DMS79 treated with DMSO at 0.1 percent for 48 hours (cell line): ENCODE results near the gene DPYSL4.

Source experiments
- DNase-seq: peaks from one replicate; lab custom pipeline; 2025; lab: John Stamatoyannopoulos, UW

Gene DPYSL4

DNA sequence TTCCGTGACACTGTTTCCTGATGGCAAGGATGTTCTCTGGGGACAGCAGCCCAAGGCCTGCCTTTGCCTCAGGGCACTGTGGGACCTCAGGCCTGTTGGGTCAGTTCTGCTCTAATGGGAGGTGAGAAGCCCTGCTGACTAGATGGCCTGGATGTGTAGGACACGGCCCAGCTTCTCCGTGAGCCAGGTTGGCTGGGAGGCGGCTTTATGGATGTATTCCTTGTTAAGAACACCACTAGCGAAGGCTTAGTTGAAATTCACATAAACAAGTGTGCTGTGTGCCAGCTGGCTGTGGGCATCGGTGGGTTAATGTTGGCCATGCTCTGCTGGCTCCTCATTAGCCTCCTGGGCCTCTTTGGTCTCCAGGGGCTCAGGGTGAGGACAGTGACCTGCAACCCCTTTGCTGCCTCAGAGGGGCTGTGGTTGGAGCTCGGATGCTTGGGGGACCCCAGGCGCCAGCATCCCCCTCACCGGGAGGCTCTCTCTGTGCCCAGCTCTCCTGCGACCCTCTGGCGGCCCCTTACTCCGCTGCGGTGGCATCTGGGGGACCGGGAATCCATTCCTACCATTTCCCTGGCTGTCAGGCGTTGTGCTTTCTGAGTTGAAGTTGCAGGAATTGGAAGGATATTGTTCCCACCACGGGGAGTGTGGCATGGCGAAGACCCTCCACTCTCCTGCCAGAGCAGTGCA is 22.8 kb upstream of the DPYSL4 start:
- DNase-seq = no peak

DNA sequence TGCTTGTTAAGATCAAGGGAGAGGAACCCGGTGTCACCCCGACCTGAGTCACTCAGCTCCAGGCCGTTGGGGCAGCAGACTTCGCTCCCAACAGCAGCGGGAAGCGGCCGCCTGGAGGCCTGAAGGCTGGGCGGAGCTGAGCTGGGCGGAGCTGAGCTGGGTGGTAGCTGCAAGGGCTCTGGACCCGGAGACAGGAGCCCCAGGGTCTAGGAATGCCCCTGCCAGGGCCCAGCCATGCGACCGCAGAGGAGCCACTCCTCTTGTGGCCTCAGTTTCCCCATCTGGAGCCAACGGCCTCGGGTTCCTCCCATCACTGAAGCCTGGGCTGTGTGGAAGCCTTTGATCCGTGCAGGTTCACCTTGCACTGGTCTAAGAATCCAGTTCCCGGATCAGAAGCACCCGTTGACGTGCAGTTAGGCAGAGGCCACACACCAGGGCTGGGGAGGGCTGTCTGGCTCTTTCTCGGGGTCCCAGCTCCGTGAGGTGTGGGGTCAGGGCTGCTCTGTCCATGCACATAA is 21.9 kb upstream of the DPYSL4 start:
- no peak for DNase-seq

DNA sequence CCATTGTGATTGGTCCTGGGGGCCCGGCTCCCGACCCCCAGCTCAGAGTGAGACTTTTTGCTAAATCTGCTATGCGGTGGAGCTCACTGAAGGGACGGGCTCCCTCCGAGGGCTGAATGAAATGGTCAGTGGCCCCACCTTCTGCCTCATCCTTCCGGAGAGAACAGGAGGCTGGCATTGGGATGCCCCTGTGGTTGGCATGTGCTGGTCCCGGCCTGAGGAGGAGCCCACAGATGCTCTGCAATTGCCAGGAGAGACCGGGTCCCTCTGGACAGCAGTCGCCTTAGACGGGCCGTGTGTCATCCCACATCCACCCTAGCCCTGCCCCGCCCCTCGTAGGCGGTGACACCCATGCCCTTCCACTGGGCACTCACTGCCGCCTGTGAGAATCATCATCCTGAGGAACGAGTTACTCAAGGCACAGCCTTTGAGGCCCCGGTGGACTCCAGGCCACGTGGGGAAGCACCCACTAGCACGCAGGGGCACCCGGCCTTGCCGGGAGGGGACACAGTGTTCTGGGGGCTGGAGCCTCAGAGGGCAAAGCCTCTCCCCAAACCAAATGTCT is 21.2 kb upstream of the DPYSL4 start:
- no peak for DNase-seq

DNA sequence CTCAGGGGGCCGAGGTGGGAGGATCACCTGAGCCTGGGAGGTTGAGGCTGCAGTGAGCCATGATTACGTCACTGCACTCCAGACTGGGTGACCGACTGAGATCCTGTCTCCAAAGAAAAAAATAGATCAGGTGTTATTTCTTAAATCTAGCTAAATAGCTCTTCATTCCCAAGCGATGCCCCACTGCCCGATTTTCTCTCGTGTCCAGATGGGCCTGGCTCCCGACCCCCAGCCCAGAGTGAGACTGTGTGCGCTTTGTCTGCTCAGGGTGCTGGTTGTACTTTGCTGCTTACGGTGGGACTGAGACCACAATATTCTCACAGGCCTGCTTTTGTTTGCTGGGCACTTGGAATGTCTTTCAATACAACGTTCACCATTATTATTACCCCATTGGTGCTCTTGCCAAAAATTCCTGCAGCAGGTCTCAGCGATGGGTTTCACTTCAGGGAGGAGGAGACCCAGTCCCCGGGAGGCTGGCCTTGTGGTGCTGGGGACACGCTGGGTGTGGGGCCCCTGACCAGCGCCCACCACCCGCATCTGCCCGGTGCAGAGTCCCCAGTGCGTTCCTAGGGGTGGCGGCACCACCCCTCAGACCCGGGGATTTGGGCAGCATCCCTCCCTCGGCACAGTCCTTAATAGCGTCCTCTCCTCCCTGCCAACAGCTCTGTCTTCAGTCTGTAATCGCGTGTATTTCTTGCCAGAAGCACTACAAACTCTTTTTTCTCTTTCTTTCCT is 20.4 kb upstream of the DPYSL4 start:
- DNase-seq = no peak

DNA sequence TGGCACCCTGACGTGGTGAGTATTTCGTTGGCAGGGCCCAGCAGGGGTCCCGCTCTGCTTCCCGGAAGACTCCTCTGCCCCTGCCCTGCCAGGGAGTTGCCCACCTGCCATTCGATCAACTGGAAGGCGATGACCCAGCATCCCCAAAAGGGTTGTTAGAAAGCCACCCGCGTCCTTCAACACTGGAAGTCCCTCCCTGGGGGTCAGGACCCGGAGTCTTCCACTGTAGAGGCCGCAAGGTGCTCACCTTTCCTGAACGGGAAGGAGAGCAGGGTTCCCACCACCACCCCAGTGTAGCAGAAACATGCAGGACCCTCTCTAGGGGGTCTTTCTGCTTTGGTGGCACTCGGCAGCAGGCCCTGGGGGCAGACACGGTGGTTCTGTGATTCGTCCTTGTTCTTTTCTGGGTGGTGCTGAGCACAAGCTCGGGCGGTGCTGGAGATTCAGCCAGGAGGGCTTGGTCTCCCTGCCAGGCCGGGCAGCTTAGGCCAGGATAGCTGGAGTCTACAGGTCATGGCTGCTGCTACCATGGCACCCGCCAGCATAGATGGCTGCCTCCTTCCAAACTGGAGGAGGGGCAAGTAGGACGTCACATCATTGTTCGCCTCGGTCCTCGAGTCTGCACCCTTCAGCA is 19.6 kb upstream of the DPYSL4 start:
- no peak for DNase-seq

DNA sequence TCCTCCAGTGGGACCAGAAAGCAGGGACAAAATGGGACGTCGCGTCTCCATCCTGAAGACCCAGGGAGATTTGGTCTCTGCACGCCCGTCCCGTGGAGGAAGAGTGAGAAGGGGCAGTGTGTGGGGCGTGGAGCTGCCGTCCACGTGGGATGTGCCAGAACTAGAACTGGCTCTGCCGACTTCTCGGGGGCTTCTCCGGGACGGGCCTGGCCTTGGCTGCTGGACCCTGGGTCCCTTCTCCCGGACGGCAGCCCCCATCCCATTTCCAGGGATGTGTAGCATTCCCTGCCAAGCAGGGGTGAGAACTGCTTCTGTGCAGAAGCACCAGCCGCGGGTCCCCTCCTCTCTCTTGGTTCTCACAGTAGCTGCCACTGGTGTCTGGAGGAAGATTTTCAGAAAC is 18.8 kb upstream of the DPYSL4 start:
- DNase-seq = no peak

DNA sequence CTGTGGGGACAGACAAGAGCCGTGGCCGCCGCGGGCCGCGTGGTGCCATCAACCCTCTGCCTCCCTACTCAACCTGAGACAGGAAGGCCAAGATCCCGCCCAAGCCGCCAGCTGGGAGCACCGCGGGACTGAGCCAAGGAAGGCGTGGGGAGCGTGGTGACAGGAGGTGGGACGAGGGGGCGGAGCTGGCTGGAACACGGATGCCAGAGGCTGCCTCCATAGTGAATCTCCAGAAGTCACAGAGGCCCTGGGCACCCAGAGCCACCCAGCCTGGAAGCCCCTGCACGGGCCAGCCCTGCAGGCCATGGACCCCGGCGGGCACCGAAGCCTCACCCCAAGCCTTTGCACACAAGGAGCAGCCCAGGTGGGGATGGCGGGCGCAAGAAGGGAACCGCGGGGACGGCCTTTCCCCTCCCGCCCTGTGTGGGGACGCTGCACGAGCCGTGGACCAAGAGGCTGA is 18.1 kb upstream of the DPYSL4 start:
- no peak for DNase-seq

DNA sequence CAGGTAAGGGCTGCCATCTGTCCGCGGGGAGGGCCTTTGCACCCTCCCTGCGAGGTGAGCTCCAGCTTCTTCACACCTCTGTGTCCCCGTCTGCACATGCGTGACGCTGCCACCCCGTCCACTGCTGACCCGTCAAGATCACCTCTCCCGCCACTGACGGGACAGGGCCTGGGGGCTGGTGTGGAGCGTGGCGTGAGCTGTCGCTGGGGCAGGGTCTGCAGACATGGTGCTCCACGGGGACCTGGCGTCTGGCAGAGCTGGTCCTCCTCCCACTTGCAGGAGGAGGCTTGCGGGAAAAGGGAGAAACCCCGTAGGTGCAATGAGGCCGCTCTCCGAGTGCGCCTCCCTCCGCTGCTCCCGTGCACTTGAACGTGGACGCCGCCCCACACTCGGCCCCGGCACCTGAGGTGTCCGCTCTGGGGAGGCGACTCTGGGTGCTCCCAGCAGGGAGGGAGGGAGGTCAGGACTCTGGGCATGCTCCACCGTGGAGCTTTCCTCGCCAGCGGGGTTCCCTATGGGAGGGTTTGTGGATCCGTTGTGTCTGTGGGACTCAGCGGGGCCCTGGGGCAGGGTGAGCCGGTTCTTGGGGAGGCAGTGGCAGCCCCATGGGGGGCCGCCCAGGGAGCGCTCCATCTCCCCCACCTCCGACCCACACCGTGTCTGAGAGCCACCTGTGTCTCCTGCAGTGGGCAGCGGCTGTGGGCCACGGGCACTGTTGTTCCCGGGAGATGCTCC is 17.6 kb upstream of the DPYSL4 start:
- no peak for DNase-seq

DNA sequence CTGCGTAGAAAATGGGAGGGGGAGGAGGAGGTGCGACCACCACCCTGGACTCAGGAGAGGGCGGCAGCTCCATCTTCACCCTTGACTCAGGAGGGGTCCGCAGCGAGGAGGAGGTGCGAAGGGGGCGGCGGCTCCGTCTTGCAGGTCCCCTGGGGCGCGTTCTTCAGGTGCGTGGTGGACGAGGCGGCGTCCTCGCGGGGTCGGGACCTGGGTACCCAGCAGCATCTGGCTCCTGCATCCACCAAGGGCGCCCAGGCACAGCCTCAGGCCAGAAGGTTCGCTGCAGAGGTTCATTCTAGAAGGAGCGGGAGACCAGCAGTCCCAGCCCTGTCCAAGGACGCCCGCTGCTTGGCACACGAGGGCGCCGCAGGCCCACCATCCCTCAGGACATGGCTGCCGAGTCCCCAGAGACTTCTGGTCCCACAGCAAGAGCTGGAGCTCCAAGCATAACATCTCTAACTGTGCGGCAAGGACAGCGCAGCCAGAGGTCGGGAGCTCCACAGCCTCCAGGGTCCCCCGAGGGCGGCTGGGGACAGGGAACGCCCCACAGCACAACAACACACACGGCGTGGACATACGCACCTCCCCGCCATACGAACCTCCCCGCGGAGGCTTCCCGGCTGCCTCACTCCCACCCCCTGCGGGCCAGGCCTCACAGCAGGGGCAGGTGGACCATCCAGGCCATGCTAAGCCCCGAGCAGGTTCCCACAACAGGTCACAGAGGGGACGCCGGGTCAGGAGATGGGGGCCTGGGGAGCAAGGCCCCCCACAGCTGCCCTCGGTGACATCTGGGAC is 16.8 kb upstream of the DPYSL4 start:
- DNase-seq = no peak

DNA sequence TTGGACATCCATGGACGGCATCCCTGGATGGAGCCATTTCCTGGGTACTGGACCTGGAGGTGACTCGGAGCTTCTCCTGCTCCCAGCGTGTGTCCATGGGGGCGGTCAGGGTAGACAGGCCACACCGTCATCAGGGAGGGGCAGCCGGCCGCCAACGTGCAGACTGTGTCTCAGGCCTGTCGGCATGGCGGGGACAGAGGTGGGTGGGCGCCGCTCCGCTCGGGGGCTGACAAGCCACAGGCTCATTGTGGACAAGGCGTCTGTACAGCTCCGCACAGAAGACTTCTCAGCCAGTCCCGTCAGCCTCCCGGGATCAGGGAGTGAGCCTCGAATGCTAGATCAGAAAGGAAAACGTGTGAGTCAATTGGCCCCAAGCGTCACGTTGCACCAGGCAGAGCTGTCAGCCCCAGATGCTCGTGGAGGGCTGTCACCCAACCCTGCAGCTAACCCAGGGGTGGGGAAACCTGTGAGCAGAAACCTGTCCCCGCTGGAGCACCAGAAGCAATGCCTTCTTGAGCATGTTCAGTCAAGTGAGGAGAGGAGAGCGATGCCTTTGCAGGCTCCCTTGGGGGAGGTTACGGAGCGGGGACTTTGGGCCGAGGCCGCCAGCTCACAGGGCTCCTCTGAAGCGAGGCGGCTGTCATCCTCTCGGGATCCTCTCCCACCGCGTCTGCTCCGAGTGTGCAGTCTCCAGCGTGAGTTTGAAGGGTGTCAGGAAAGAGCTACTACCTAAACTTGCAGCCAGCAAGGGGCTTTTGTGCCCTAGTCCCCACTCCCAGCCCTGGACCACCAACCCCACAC is 16.0 kb upstream of the DPYSL4 start:
- no peak for DNase-seq

DNA sequence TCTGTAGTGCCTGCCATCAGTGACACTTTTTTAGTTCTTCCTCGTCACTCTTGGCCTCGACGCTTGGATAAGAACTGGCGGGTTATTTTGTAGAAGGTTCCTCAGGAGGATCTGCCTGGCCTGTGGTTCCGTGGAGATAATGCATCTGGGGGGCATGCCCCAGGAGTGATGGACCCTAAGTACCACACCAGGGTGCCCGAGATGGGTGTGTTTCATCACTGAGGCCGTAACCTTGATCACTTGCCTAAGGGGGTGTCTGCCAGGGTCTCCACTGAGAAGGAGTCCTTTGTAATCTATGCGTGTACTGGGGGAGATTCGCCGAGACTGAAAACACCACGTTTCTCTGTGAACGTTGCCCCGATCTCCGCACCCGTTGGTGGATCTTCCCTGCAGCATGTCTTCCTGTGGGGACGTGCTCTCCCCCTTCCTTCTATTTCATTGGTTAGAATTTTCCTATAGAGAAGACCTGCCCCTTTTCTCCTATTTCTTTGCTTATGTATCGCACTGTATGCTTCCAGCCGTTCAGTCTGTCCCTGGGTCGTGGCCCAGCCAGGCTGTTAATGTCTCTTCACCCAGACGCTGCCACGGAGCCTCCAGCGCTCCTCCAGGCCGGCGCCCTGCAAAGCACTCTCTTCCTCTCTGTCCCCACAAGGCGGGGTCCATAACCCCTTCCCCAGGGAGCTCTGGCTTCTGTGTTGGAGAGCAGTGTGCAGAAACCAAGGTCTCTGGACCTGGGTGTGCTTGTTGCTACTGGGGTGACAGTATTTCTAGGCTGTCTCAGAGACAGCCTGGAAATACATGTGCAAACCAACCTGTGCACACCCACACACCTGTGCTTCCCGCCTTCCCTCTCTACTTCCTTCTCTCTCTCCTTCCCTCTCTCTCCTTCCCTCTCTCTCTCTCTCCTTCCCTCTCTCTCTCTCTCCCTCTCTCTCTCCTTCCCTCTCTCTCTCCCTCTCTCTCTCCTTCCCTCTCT is 14.4 kb upstream of the DPYSL4 start:
- DNase-seq = no peak

DNA sequence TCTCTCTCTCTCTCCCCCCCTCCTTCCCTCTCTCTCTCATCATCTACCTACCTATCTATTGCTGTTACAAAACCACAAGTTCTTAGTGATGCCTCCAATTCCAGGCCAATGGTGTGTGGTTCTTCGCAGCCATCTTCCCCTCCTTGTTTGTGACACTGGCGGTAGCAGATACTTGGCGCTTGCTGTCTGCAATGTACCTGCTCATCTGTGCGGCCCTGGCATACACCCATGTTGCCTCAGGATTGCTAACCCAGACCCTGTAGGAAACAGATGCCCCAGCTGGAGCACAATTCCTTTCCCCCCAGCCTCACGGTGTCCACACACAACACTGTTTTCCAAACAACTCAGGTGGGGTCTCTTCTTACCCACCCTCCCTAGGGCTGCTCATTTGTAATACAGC is 13.6 kb upstream of the DPYSL4 start:
- DNase-seq = no peak

DNA sequence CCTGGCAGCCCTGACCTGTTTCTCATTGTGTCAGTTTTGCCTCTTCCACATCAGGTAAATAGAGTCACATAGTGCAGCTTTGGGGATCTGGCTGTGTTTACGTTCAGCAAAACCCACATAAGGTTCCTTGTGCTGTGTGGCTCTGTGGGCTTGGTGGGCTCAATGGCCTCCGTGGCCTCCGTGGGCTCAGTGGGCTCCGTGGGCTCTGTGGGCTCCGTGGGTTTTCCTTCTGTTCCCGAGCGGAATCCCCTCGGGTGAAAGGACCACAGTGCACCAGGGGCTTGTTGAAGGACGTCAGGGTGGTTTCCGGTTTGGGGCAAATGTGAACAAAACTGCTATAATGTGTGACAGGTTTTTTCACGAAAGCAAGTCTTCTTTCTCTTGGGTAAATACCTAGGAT is 12.5 kb upstream of the DPYSL4 start:
- no peak for DNase-seq

DNA sequence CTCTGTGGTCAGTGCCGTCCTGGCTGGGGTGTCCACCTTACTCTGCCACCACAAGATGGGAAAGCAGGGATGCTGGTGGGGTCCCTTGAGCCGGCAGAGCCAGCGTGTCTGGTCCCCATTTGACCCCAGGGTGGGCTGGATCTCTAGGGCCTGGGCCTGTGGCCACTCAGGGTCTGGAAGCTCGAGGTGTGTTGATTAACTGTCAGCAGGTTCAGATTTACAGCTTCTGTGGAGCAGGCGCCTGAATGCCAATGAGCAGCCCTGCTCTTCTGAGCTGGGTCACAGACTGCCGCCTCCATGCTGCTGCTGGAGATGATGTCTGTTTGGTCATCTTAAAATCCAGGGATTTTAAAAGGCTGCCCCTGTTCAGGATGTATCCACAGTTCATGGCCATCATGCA is 11.3 kb upstream of the DPYSL4 start:
- no peak for DNase-seq

DNA sequence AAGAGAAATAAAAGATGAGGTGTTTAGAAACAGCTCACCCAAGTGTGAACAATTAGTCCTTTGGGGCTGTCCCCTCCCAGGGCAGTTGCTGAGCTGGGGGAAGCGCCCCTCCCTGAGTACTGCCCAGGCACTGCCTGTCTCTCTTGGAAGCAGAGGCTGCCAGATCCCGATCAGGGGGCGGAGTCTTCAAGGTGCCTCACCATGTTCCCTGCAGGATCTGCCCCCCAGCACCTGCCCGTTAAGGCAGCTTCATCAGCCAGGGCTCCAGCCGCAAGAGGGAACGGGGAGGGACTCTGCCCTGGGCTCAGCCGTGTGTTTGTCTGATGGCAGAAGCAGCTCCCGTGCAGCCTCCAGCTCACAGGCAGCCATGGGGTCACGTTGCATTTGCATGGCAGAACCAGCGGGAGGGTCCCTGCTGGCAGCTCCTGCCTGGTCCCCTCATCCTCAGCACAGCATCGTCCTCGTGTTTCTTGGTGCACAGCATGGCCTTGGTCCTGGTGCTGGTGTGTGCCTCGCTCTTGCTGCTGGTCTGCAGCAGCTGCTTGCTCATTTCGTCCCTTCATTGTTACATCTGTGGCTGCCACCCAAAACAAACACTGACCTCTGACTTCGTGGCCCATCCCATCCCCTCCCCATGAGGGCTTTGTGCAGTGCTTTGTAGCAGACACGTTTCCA is 10.7 kb upstream of the DPYSL4 start:
- peak; percentile 13 for DNase-seq

DNA sequence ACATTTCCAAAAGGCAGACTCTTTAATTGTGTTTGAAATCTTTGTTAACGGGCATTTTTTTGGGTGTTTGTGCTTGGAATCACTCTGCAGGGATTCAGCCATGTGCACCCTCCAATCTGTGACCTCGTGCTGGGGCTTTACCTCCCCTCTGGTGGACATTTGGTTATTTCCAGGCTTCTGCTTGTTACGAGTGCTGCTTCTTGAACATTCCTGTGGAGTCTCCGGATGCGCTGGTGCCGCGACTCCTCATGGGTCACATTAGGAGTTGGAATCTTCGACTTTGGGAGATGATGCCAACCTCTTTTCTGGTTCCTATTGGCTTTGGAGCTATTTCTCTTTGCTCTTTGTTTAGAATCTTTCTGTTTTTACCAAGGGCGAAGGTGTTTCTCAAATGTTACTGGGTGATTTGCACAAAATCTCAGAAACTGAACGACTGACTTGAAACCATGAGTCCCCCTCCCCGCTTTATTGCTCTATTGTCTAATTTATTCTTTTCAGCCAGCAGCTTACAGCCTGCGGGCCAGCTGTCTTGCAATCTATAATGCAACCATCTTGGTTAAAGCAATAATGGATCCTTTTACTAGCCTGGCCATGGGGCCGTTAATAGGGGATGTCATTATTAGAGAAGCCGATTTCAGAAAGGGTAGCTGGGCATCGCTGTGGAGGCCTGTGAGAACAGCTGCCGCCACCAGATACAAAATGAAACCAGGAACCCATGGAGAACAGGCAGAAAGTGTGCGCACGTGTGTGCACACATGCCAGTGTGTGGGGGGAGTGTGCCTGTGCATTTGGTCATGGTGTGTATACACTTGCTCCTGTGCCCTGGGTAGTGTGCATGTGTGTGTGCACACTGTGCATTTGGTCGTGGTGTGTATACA is 9.9 kb upstream of the DPYSL4 start:
- no peak for DNase-seq

DNA sequence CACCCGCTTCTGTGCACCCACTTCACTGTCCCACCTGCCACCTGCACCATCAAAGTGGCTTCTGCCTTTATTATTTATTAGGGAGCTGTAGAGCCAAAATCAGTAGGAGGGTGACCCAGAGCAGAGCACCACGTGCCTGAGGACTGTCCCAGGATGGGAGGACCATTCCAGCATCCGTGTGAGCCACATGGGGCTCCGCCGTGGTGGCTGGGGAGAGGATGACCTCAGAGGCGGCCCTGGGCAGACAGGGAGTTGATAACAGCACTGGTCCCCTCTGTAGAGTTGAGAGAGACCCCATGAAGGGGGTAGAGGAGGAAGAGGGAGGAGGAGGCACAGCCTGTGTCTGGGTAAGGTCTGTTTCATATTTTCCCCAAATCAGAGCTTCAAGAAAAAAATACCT is 8.7 kb upstream of the DPYSL4 start:
- no peak for DNase-seq
